H9 (cell line): ENCODE results near the gene SH3BGRL3. TPM values are rescaled to one million over a fixed set of nuclear protein-coding genes. Genes with fewer than 3 reads are reported as not detected.

Experiments used
- DNase-seq: peaks from one replicate; pipeline ENCODE4 v3.0.0-alpha.2; 2017
- H2AFZ ChIP-seq: one replicate; pipeline ENCODE4 v1.6.1; 2013; ENCODE audit warnings: mild to moderate bottlenecking, low read length, control low read depth, moderate library complexity
- H2AK5ac ChIP-seq: 2 replicates; pipeline ENCODE4 v1.6.1; 2013; ENCODE audit warnings: low read length, control low read depth, mixed read lengths; ENCODE audit not compliant: insufficient read length
- H2BK120ac ChIP-seq: one replicate; pipeline ENCODE4 v1.6.1; 2013; ENCODE audit warnings: low read depth, mild to moderate bottlenecking, low read length, control low read depth, inconsistent platforms; ENCODE audit not compliant: poor library complexity, severe bottlenecking
- H2BK12ac ChIP-seq: 2 replicates; pipeline ENCODE4 v1.6.1; 2013; ENCODE audit warnings: low read length, control low read depth, mixed read lengths, low read depth; ENCODE audit not compliant: insufficient read length
- H2BK15ac ChIP-seq: 2 replicates; pipeline ENCODE4 v1.6.1; 2013; ENCODE audit warnings: low read depth, low read length, control low read depth
- H2BK20ac ChIP-seq: one replicate; pipeline ENCODE4 v1.6.1; 2013; ENCODE audit warnings: low read depth, mild to moderate bottlenecking, low read length, control low read depth, inconsistent platforms; ENCODE audit not compliant: poor library complexity, severe bottlenecking
- H2BK5ac ChIP-seq: 2 replicates; pipeline ENCODE4 v1.6.1; 2013; ENCODE audit warnings: low read length, control low read depth, mixed read lengths; ENCODE audit not compliant: insufficient read length
- H3K14ac ChIP-seq: 2 replicates; pipeline ENCODE4 v1.6.1; 2013; ENCODE audit warnings: low read length, control low read depth; ENCODE audit not compliant: insufficient read depth
- H3K18ac ChIP-seq: 2 replicates; pipeline ENCODE4 v1.6.1; 2013; ENCODE audit warnings: low read depth, mild to moderate bottlenecking, mixed read lengths, low read length, control low read depth; ENCODE audit not compliant: insufficient read length
- H3K23ac ChIP-seq: 2 replicates; pipeline ENCODE4 v1.6.1; 2013; ENCODE audit warnings: low read length, control low read depth, mixed read lengths, low read depth; ENCODE audit not compliant: insufficient read length
- H3K23me2 ChIP-seq: 2 replicates; pipeline ENCODE4 v1.6.1; 2013; ENCODE audit warnings: low read depth, mild to moderate bottlenecking, mixed read lengths, low read length, control low read depth; ENCODE audit not compliant: insufficient read length, poor library complexity, severe bottlenecking
- H3K27ac ChIP-seq: 2 replicates; pipeline ENCODE4 v1.5.1; 2013; ENCODE audit warnings: low read length, control low read depth, mixed read lengths, low read depth; ENCODE audit not compliant: insufficient read length
- H3K27me3 ChIP-seq: 2 replicates; pipeline ENCODE4 v1.6.1; 2013; ENCODE audit warnings: low read length, control low read depth, inconsistent platforms; ENCODE audit not compliant: insufficient read depth
- H3K4ac ChIP-seq: 2 replicates; pipeline ENCODE4 v1.6.1; 2013; ENCODE audit warnings: low read depth, mild to moderate bottlenecking, control low read depth, inconsistent platforms, low read length, moderate library complexity
- H3K4me1 ChIP-seq: 2 replicates; pipeline ENCODE4 v1.6.1; 2013; ENCODE audit warnings: low read length, control low read depth, inconsistent platforms; ENCODE audit not compliant: insufficient read depth
- H3K4me2 ChIP-seq: 2 replicates; pipeline ENCODE4 v1.6.1; 2013; ENCODE audit warnings: low read length, control low read depth, mixed read lengths; ENCODE audit not compliant: insufficient read length, insufficient read depth
- H3K56ac ChIP-seq: 2 replicates; pipeline ENCODE4 v1.6.1; 2013; ENCODE audit warnings: low read depth, mild to moderate bottlenecking, mixed read lengths, low read length, control low read depth; ENCODE audit not compliant: insufficient read length
- H3K79me1 ChIP-seq: 2 replicates; pipeline ENCODE4 v1.6.1; 2013; ENCODE audit warnings: low read depth, mild to moderate bottlenecking, moderate library complexity, low read length, control low read depth, inconsistent platforms; ENCODE audit not compliant: insufficient read depth, poor library complexity, severe bottlenecking
- H3K79me2 ChIP-seq: 2 replicates; pipeline ENCODE4 v1.6.1; 2013; ENCODE audit warnings: low read length, control low read depth, inconsistent platforms; ENCODE audit not compliant: insufficient read depth
- H3K9ac ChIP-seq: 2 replicates; pipeline ENCODE4 v1.6.1; 2013; ENCODE audit warnings: low read length, control low read depth, mixed read lengths; ENCODE audit not compliant: insufficient read length; ENCODE audit errors: extremely low read depth
- H3K9me3 ChIP-seq: one replicate; pipeline ENCODE4 v1.6.1; 2013; ENCODE audit warnings: low read depth, low read length, inconsistent platforms; ENCODE audit not compliant: control insufficient read depth
- H3T11ph ChIP-seq: one replicate; pipeline ENCODE4 v1.6.1; 2013; ENCODE audit warnings: mild to moderate bottlenecking, low read length, control low read depth, inconsistent platforms
- H4K20me1 ChIP-seq: one replicate; pipeline ENCODE4 v1.6.1; 2013; ENCODE audit not compliant: control insufficient read depth, insufficient read length, insufficient read depth
- H4K5ac ChIP-seq: 2 replicates; pipeline ENCODE4 v1.6.1; 2013; ENCODE audit warnings: low read depth, mild to moderate bottlenecking, mixed read lengths, low read length, control low read depth; ENCODE audit not compliant: insufficient read length
- H4K8ac ChIP-seq: replicated peaks from 2 replicates; pipeline ENCODE4 v1.6.1; 2013; ENCODE audit warnings: low read length, control low read depth, mixed read lengths, low read depth; ENCODE audit not compliant: insufficient read length
- H4K91ac ChIP-seq: 2 replicates; pipeline ENCODE4 v1.6.1; 2013; ENCODE audit warnings: low read depth, mild to moderate bottlenecking, moderate library complexity, mixed read lengths, low read length, control low read depth; ENCODE audit not compliant: insufficient read length
- H3K27ac Mint-ChIP-seq, 3 experiments: 2 replicates in 2 of 3; 3 replicates in 1 of 3; pipeline ENCODE4 v1.8.0; 2020 to 2021; ENCODE audit warnings: mixed read lengths in 3 of 3, mild to moderate bottlenecking in 1 of 3, moderate library complexity in 1 of 3
- H3K27me3 Mint-ChIP-seq: 2 replicates; pipeline ENCODE4 v1.8.0; 2021; ENCODE audit warnings: low read depth, mild to moderate bottlenecking, moderate library complexity, mixed read lengths
- H3K36me3 Mint-ChIP-seq, 3 experiments: 2 replicates in 2 of 3; 3 replicates in 1 of 3; pipeline ENCODE4 v1.8.0; 2020 to 2021; ENCODE audit warnings: low read depth in 3 of 3, mixed read lengths in 3 of 3; ENCODE audit not compliant: insufficient read depth in 1 of 3
- H3K4me1 Mint-ChIP-seq, 2 experiments: 2 replicates each; pipeline ENCODE4 v1.8.0; 2020; ENCODE audit warnings: mixed read lengths in 2 of 2
- H3K4me3 Mint-ChIP-seq, 2 experiments: 2 replicates in 1 of 2; 3 replicates in 1 of 2; pipeline ENCODE4 v1.8.0; 2020 to 2021; ENCODE audit warnings: mild to moderate bottlenecking in 2 of 2, mixed read lengths in 2 of 2, moderate library complexity in 1 of 2
- H3K9me3 Mint-ChIP-seq, 2 experiments: 2 replicates in 1 of 2; 3 replicates in 1 of 2; pipeline ENCODE4 v1.8.0; 2020; ENCODE audit warnings: mild to moderate bottlenecking in 2 of 2, mixed read lengths in 2 of 2, moderate library complexity in 1 of 2
- WGBS: extraction: QIAGEN DNeasy Blood & Tissue Kit; methylation state at CpG from one replicate; pipeline ENCODE4 v1.1.7; 2013; ENCODE audit warnings: missing lambda C conversion rate, low lambda C conversion rate, mixed read lengths; ENCODE audit not compliant: insufficient read length; ENCODE audit errors: extremely low coverage; 5-methylcytosine and 5-hydroxymethylcytosine counted together
- total RNA-seq: library from RNA; stranded (reverse); gene quantifications from 2 replicates; pipeline ENCODE4 v1.2.1, GENCODE V29; 2021
- TF ChIP-seq, protein P1 (sequence below): fragments of 200-600 bp; sonication (generic); conservative IDR thresholded peaks from 3 replicates; pipeline ENCODE4 v1.8.0; 2021; ENCODE audit warnings: antibody characterized with exemption, mild to moderate bottlenecking

Gene SH3BGRL3
- total RNA-seq, 1 experiment from 2014 or later: 86.3 TPM

DNA sequence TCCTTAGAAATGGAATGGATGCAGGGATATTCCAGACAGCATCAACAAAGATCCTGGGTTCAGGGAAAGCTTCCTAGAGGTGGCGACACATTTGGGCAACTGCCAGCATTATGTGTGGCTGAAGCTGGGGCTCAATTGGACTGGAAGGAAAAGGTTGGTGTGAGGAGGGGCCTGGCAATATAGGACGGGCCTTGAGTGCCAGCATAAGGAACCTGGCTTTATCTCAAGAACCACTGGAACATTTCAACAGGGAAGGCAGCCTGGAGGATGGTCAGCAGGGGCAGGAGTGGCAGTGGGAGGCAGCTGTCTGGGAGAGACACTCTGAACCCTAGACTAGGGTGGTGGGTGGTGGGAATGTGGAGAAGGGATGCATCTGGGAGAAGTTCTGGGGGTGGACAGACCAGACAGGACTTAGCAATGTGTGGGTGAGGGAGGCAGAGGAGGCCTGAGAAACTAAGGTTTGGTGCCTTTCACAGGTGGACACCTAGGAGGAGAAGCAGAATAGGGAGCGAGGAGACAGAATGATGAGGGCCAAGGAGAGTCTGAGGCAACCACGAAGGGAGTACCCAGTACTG lies 3.5 kb downstream of the SH3BGRL3 start:
- Mint-ChIP-seq H3K27ac (peak overlapping the region in 1 of 3 experiments; percentile 2; a peak in 2 of 7 replicates), H3K4me3 (no peak overlapping the region; a peak in 1 of 5 replicates), H3K4me1 (peaks cover 46 to 49% of the 10 kb centered on the region in 2 experiments), H3K9me3 (no peaks in the 10 kb centered on the region; a peak in 1 of 5 replicates), H3K27me3 (no peaks in the 10 kb centered on the region; the same call in 1 of the 2 replicates), H3K36me3 (peaks cover 9 to 17% (median 17%) of the 10 kb centered on the region in 3 experiments)
- Histone ChIP-seq H3K14ac (no peak overlapping the region), H3K23ac (no peak overlapping the region), H3K27me3 (no peaks in the 10 kb centered on the region), H3K4me2 (no peak overlapping the region), H2AFZ (no peak overlapping the region), H2BK5ac (no peak overlapping the region), H3K4me1 (peaks cover 11% of the 10 kb centered on the region; the same call in 1 of the 2 replicates), H2BK15ac (no peak overlapping the region), H3K79me2 (no peaks in the 10 kb centered on the region), H4K5ac (no peak overlapping the region), H3K56ac (no peak overlapping the region), H4K91ac (no peak overlapping the region), H3K27ac (no peak overlapping the region), H4K8ac (no peak overlapping the region), H3K18ac (no peak overlapping the region), H2BK12ac (no peak overlapping the region), H3K23me2 (peaks cover 13% of the 10 kb centered on the region), H3K9me3 (no peaks in the 10 kb centered on the region), H2BK20ac (no peak overlapping the region), H3K9ac (no peak overlapping the region), H2AK5ac (no peak overlapping the region), H4K20me1 (peaks cover 2% of the 10 kb centered on the region), H3K4ac (no peak overlapping the region), H3K79me1 (no peaks in the 10 kb centered on the region), H2BK120ac (no peak overlapping the region), H3T11ph (no peak overlapping the region)
- TF ChIP-seq, protein P1, sequence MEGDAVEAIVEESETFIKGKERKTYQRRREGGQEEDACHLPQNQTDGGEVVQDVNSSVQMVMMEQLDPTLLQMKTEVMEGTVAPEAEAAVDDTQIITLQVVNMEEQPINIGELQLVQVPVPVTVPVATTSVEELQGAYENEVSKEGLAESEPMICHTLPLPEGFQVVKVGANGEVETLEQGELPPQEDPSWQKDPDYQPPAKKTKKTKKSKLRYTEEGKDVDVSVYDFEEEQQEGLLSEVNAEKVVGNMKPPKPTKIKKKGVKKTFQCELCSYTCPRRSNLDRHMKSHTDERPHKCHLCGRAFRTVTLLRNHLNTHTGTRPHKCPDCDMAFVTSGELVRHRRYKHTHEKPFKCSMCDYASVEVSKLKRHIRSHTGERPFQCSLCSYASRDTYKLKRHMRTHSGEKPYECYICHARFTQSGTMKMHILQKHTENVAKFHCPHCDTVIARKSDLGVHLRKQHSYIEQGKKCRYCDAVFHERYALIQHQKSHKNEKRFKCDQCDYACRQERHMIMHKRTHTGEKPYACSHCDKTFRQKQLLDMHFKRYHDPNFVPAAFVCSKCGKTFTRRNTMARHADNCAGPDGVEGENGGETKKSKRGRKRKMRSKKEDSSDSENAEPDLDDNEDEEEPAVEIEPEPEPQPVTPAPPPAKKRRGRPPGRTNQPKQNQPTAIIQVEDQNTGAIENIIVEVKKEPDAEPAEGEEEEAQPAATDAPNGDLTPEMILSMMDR: no peak
- no CpG with 5 or more reads among the region's 4 CpGs for WGBS
- peak; percentile 20 for DNase-seq
